ENCODE results near the gene ABCA12.

The ABCA12 gene

DNA sequence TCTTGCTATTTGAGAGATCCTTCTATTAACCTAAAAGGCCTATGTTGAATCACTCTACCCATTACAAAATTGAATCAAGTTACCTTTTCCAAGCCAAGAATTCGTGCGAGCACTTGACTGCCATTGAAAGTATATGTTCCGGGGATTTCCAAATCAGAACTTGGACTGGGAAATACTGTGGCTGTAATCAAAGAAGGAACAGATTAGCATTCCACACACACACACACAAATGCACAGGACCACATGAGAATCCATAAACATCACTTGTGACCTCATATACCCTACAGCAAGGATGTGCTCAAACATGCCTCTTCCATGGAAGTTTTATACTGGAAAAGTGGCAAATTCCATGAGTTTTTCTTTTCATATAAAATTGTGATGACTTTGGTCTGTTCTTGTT, 86.0 kb downstream of the ABCA12 start:
- no peak overlapping the region for H3K4me3 ChIP-seq (ENCODE audit: low read depth, low read length)
- TF ChIP-seq, protein P1, sequence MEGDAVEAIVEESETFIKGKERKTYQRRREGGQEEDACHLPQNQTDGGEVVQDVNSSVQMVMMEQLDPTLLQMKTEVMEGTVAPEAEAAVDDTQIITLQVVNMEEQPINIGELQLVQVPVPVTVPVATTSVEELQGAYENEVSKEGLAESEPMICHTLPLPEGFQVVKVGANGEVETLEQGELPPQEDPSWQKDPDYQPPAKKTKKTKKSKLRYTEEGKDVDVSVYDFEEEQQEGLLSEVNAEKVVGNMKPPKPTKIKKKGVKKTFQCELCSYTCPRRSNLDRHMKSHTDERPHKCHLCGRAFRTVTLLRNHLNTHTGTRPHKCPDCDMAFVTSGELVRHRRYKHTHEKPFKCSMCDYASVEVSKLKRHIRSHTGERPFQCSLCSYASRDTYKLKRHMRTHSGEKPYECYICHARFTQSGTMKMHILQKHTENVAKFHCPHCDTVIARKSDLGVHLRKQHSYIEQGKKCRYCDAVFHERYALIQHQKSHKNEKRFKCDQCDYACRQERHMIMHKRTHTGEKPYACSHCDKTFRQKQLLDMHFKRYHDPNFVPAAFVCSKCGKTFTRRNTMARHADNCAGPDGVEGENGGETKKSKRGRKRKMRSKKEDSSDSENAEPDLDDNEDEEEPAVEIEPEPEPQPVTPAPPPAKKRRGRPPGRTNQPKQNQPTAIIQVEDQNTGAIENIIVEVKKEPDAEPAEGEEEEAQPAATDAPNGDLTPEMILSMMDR (IDR thresholded peaks at IDR 0.05; ENCODE audit: low read depth, low read length, missing control alignments) = no peak
- DNase-seq (ENCODE audit: low read depth) = no peak

DNA sequence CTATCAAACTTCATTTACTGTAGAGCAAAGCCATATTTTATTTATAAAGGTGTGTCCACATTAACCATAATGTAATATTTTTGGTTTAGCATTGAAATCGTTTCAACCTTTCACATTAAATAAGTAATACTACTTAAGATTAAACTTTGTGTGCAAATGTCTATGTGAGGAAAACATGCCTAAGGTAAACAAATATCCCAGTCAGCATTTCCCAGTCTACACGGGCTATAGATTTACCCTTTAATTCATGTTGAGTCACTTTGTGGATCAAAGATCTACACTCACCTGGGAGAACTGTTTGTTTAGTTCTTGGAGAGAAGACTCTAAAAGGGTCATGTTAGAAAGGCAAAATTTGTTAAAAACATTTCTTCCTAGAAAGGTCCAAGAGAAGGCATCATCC, 89.1 kb downstream of the ABCA12 start:
- TF ChIP-seq, protein P1 (IDR thresholded peaks at IDR 0.05; ENCODE audit: low read depth, low read length, missing control alignments) = no peak
- DNase-seq (ENCODE audit: low read depth) = no peak
- no peak overlapping the region for H3K4me3 ChIP-seq (ENCODE audit: low read depth, low read length)

DNA sequence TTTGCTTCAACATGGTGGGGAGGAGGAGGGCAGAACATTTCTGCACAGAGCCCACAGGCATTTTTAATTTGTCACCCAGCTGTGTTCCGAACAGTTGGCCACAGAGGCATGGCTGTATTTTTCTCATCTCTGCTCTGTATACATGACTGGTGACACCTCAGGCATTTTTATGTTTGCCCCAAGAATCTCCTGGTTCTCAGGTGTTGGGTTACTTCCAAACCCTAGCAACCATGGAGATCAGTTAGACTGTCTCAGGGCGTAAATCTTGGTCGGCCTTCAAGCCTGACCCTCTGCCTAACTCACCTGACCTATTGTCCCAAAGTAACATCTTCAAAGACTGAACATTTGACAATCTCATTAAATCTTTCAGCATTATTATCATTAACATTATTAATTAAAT, 100.0 kb downstream of the ABCA12 start:
- H3K4me3 ChIP-seq (ENCODE audit: low read depth, low read length) = no peak overlapping the region
- no peak for DNase-seq (ENCODE audit: low read depth)
- TF ChIP-seq, protein P1 (IDR thresholded peaks at IDR 0.05; ENCODE audit: low read depth, low read length, missing control alignments) = no peak

DNA sequence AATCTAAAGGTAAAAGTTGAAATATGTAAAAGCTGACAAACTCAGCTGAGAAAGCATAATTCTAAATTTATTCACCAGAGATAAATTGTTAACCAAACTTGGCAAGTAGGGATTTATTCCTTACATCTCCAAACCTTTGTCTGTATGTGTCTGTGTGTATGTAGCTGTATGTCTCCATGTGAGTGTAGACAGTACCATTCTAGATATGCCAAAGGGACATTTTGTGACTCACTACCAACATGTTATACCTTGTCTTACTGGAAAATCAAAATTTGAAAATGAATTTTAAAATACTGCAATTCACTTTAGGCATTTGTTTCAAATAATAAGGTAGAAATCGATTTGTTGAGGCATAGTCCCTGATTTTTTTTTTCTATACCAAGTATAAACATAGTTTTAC, 102.1 kb downstream of the ABCA12 start:
- DNase-seq (ENCODE audit: low read depth) = no peak
- TF ChIP-seq, protein P1 (IDR thresholded peaks at IDR 0.05; ENCODE audit: low read depth, low read length, missing control alignments) = no peak

DNA sequence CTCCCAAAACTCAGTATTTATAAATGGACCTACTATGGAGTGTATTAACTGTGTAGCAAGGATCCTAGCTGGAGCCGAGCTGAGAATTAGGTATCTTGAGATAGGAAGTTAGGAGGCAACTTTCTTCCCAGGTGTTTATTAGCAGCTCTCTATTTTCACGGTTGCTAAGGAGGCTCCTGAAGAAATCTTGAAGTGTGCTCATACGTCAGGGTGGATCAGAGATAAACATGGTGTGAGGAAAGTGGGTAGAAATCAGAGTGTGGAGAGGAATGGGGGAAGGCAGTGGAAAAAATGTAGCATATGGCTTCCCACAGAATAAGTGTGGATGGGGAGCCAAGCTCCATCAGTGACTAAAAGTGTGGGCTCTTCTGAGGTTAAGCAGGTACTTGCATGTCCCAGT, 104.3 kb downstream of the ABCA12 start:
- no peak for DNase-seq (ENCODE audit: low read depth)
- TF ChIP-seq, protein P1 (IDR thresholded peaks at IDR 0.05; ENCODE audit: low read depth, low read length, missing control alignments) = no peak
- no peak overlapping the region for H3K4me3 ChIP-seq (ENCODE audit: low read depth, low read length)

More for the DNA sequence above, 102.1 kb downstream of the ABCA12 start:
- no peak overlapping the region for H3K4me3 ChIP-seq (ENCODE audit: low read depth, low read length)

DNA sequence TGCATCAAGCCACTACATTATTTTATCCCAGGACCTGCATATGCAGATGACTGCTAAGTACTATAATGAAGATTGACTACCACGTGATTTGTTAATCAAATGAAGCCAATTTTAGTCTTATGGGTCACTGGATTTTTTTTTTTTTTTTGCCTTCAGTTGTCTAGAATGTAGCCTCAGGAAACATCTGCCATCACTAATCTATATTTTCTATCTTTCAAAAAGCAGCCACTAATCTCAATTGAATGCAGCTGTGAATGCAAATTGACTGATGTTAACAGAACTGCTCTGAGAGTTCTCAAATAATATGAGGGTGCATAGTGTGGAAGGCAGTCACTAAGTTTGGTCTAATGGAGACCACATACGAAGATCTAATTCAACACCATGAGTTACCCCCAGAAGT, 106.3 kb downstream of the ABCA12 start:
- no peak overlapping the region for H3K4me3 ChIP-seq (ENCODE audit: low read depth, low read length)
- TF ChIP-seq, protein P1 (IDR thresholded peaks at IDR 0.05; ENCODE audit: low read depth, low read length, missing control alignments) = no peak
- no peak for DNase-seq (ENCODE audit: low read depth)

DNA sequence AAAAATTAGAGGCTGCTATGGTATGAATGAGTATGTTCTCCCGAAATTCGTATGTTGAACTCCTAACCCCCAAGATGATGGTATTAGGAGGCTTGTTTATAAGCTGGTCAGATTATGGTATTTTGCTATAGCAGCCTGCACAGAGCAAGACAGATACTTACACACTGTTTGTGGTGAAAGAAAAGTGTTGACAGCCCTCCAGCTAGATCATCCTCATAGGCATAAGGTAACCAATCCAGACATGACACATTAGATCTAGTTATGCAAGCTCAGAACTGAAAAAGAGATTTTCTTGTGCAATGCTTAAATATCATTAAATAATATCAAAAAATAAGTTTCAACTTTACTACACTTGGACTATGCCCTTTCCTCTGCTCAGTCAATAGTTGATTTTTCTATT, 107.1 kb downstream of the ABCA12 start:
- TF ChIP-seq, protein P1 (IDR thresholded peaks at IDR 0.05; ENCODE audit: low read depth, low read length, missing control alignments) = no peak
- no peak overlapping the region for H3K4me3 ChIP-seq (ENCODE audit: low read depth, low read length)
- no peak for DNase-seq (ENCODE audit: low read depth)
